GM12878 (cell line): Measurements from ENCODE around the gene GPN2. TPM values are rescaled to one million over a fixed set of nuclear protein-coding genes. Genes with fewer than 3 reads are reported as not detected.

ENCODE experiments used
- CHD4 ChIP-seq: fragments of 200-600 bp; sonication (generic); IDR thresholded peaks from 2 replicates; pipeline ENCODE4 v1.6.1; 2016; ENCODE audit warnings: mild to moderate bottlenecking
- CREM ChIP-seq: IDR thresholded peaks from 2 replicates; pipeline ENCODE4 v1.6.1; 2014; ENCODE audit warnings: antibody characterized with exemption, low read depth
- EP300 ChIP-seq, 2 experiments: fragments of 150-350 bp in 1 of 2; IDR thresholded peaks; 2 replicates each; pipeline ENCODE4 v1.6.1; 2011 to 2012; ENCODE audit warnings: low read depth in 2 of 2, low read length in 2 of 2, borderline replicate concordance in 1 of 2, improper control_type of control experiment in 1 of 2, inconsistent platforms in 1 of 2; ENCODE audit not compliant: control insufficient read depth in 1 of 2
- ETV6 ChIP-seq, 2 experiments: fragments of 450-650 bp in 1 of 2; IDR thresholded peaks in 1 of 2; conservative IDR thresholded peaks in 1 of 2; 2 replicates each; pipeline ENCODE4 v1.6.1; 2014; ENCODE audit warnings: antibody characterized with exemption in 1 of 2, borderline replicate concordance in 1 of 2, low read depth in 1 of 2, mild to moderate bottlenecking in 1 of 2, moderate library complexity in 1 of 2
- EZH2 ChIP-seq: IDR thresholded peaks from 2 replicates; pipeline ENCODE4 v1.6.1; 2012; ENCODE audit warnings: low read depth, mild to moderate bottlenecking, control low read depth, inconsistent platforms, low read length, borderline replicate concordance; ENCODE audit not compliant: control insufficient read depth
- IKZF2 ChIP-seq, 2 experiments: fragments of 450-650 bp; IDR thresholded peaks; 2 replicates each; pipeline ENCODE4 v1.6.1; 2017; ENCODE audit warnings: mild to moderate bottlenecking in 2 of 2, moderate library complexity in 2 of 2
- IRF4 ChIP-seq: IDR thresholded peaks from 2 replicates; pipeline ENCODE4 v1.6.1; 2011; ENCODE audit warnings: low read depth, low read length
- KLF5 ChIP-seq: fragments of 450-650 bp; IDR thresholded peaks from 2 replicates; pipeline ENCODE4 v1.6.1; 2014; ENCODE audit warnings: mild to moderate bottlenecking; ENCODE audit not compliant: partially characterized antibody
- MAX ChIP-seq: IDR thresholded peaks from 2 replicates; pipeline ENCODE4 v1.6.1; 2012; ENCODE audit warnings: low read depth, low read length, improper control_type of control experiment
- MXI1 ChIP-seq: fragments of 150-350 bp; IDR thresholded peaks from 2 replicates; pipeline ENCODE4 v1.6.1; 2011; ENCODE audit warnings: low read depth, mild to moderate bottlenecking, inconsistent platforms, low read length, improper control_type of control experiment
- MYB ChIP-seq: fragments of 150-350 bp; IDR thresholded peaks from 2 replicates; pipeline ENCODE4 v1.6.1; 2014; ENCODE audit warnings: mild to moderate bottlenecking, low read depth, low read length, borderline replicate concordance
- NKRF ChIP-seq: fragments of 450-650 bp; conservative IDR thresholded peaks from 2 replicates; pipeline ENCODE4 v1.6.1; 2017; ENCODE audit warnings: mild to moderate bottlenecking, moderate library complexity
- NR2C1 ChIP-seq: fragments of 450-650 bp; IDR thresholded peaks from 2 replicates; pipeline ENCODE4 v1.6.1; 2017; ENCODE audit warnings: antibody characterized with exemption, mild to moderate bottlenecking, moderate library complexity
- POLR2AphosphoS2 ChIP-seq: IDR thresholded peaks from 2 replicates; pipeline ENCODE4 v1.6.1; 2011; ENCODE audit warnings: low read depth, mild to moderate bottlenecking, low read length, improper control_type of control experiment, moderate library complexity
- POU2F2 ChIP-seq: IDR thresholded peaks from 3 replicates; pipeline ENCODE4 v1.6.1; 2011; ENCODE audit warnings: low read depth, mild to moderate bottlenecking, low read length, borderline replicate concordance
- RB1 ChIP-seq: fragments of 450-650 bp; formaldehyde crosslinking; IDR thresholded peaks from 2 replicates; pipeline ENCODE4 v1.6.1; 2017; ENCODE audit warnings: mild to moderate bottlenecking, borderline replicate concordance
- RELA ChIP-seq: fragments of 450-650 bp; IDR thresholded peaks from 2 replicates; pipeline ENCODE4 v1.8.0; 2014; ENCODE audit warnings: borderline replicate concordance; ENCODE audit not compliant: partially characterized antibody
- SUPT20H ChIP-seq: IDR thresholded peaks from 2 replicates; pipeline ENCODE4 v1.6.1; 2011; ENCODE audit warnings: low read depth, mild to moderate bottlenecking, low read length, moderate library complexity, borderline replicate concordance; ENCODE audit not compliant: control insufficient read depth
- SUZ12 ChIP-seq: fragments of 200-600 bp; sonication (generic); IDR thresholded peaks from one replicate; pipeline ENCODE4 v1.6.1; 2018; ENCODE audit warnings: antibody characterized with exemption, mild to moderate bottlenecking; ENCODE audit not compliant: unreplicated experiment
- TCF7 ChIP-seq: IDR thresholded peaks from 2 replicates; pipeline ENCODE4 v1.6.1; 2014; ENCODE audit warnings: antibody characterized with exemption, borderline replicate concordance
- ZNF217 ChIP-seq: fragments of 450-650 bp; IDR thresholded peaks from 2 replicates; pipeline ENCODE4 v1.6.1; 2017; ENCODE audit warnings: antibody characterized with exemption, mild to moderate bottlenecking
- ZNF384 ChIP-seq: IDR thresholded peaks from 2 replicates; pipeline ENCODE4 v1.6.1; 2012; ENCODE audit warnings: low read depth, mild to moderate bottlenecking, low read length, improper control_type of control experiment, borderline replicate concordance
- ZNF622 ChIP-seq: fragments of 450-650 bp; IDR thresholded peaks from 2 replicates; pipeline ENCODE4 v1.6.1; 2017; ENCODE audit warnings: mild to moderate bottlenecking, inconsistent platforms
- ZZZ3 ChIP-seq: IDR thresholded peaks from 2 replicates; pipeline ENCODE4 v1.6.1; 2011; ENCODE audit warnings: low read depth; ENCODE audit not compliant: control insufficient read depth, insufficient read length
- polyA plus RNA-seq, 11 experiments: library from polyadenylated mRNA; depleted of rRNA in 4 of 11; unstranded in 6 of 11; stranded (reverse) in 5 of 11; fragments of >200 nt; fragmentation: Nextera tagmentation in 4 of 11; fragmentation: Illumina TruSeq in 1 of 11; extraction: Ambion mirVana in 4 of 11; extraction: Trizol in 1 of 11; gene quantifications; 1 replicate in 1 of 11; 2 replicates in 10 of 11; pipeline versions ENCODE4 v1.2.1 to v1.2.3, GENCODE V29; 2011 to 2016; ENCODE audit warnings: inconsistent platforms in 2 of 11, missing spikeins in 2 of 11, low read depth in 1 of 11
- total RNA-seq, 4 experiments: library from RNA; depleted of rRNA in 3 of 4; stranded (reverse); fragments of >200 nt in 3 of 4; fragmentation: Illumina TruSeq in 1 of 4; extraction: Trizol in 1 of 4; gene quantifications; 2 replicates each; pipeline versions ENCODE4 v1.2.1 to v1.2.3, GENCODE V29; 2013 to 2021
- TF ChIP-seq, protein P1 (sequence below): fragments of 450-650 bp; IDR thresholded peaks from 2 replicates; pipeline ENCODE4 v1.6.1; 2017; ENCODE audit warnings: borderline replicate concordance

The GPN2 gene
- total and polyA plus RNA-seq, 10 of the 15 experiments (the other 5 are each of a cell fraction or from before 2014, with no cell fraction given), result 8.3 to 61.4 (median 23.3) TPM

DNA sequence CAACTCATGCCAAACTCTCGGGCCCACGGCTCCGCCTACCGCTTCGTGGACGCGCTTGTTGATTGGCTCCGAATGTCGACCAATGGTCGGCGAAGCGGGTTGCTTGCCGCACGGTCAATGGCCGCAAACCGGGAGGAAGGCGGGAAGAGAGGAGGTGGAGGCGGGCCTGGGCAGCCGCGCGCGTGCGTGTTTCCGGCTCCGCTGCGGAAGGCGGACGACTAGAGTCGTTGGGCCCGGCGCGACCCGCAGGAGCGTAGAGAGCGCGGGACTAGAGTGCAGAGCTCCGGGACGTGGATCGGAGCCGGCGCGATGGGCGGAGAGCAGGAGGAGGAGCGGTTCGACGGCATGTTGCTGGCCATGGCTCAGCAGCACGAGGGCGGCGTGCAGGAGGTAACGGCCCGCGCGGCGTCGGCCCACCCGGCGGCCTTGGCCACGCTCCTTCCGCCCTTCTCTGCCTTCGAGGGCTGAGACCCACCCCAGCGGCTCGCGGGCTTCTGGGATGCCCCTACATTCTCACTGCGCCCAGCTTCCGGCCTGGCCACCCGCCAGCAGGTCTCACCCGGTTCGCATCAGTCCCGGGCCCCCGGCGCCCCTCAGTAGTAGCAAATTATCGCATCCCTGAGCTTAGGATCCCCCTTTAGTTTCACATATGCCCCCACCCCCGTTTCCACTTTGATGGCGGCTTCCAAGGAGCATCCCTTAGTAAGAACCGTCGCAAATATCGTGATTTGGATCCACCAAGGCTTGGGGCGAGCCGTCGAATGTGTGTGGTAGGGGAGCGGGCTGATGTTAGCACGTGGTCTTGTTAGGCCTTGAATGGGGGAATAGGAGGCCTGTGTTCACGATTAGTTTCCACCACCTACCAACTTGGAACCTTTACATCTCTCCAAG lies 31.7 kb upstream of the GPN2 start, which contains the start of gene NUDC (continued):
- TF ChIP-seq MXI1, result peak; percentile 42; the same call in 1 of the 2 replicates
- TF ChIP-seq RB1, result peak; percentile 81; the same call in 1 of the 2 replicates
- TF ChIP-seq CREM, result peak; percentile 90
- no peak for TF ChIP-seq ZNF622
- no peak for TF ChIP-seq ETV6 (conservative IDR thresholded peaks at IDR 0.05 in 1 of 2, IDR thresholded peaks at IDR 0.05 in 1 of 2; ENCODE audit: borderline replicate concordance in 1 of 2, low read depth in 1 of 2)
- TF ChIP-seq NKRF, result peak; percentile 92
- no peak for TF ChIP-seq CHD4
- TF ChIP-seq POLR2AphosphoS2, result peak; percentile 45; the same call in 1 of the 2 replicates
- TF ChIP-seq POU2F2, result 0 out of 3 replicates have a peak, but pooled peaks have one; percentile 21
- no peak for TF ChIP-seq SUPT20H
- 0 out of 2 replicates have a peak, but pooled peaks have one; percentile 20 for TF ChIP-seq IRF4
- TF ChIP-seq MAX, result peak; percentile 60; the same call in 1 of the 2 replicates
- TF ChIP-seq RELA, result no peak
- TF ChIP-seq ZZZ3, result no peak
- TF ChIP-seq IKZF2 (IDR thresholded peaks at IDR 0.05), result no peak
- TF ChIP-seq MYB, result no peak
- TF ChIP-seq, protein P1, sequence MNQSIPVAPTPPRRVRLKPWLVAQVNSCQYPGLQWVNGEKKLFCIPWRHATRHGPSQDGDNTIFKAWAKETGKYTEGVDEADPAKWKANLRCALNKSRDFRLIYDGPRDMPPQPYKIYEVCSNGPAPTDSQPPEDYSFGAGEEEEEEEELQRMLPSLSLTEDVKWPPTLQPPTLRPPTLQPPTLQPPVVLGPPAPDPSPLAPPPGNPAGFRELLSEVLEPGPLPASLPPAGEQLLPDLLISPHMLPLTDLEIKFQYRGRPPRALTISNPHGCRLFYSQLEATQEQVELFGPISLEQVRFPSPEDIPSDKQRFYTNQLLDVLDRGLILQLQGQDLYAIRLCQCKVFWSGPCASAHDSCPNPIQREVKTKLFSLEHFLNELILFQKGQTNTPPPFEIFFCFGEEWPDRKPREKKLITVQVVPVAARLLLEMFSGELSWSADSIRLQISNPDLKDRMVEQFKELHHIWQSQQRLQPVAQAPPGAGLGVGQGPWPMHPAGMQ, result no peak
- TF ChIP-seq SUZ12, result no peak
- no peak for TF ChIP-seq EZH2
- TF ChIP-seq ZNF217, result no peak
- no peak for TF ChIP-seq TCF7
- TF ChIP-seq NR2C1, result no peak
- TF ChIP-seq KLF5, result no peak
- TF ChIP-seq EP300 (IDR thresholded peaks at IDR 0.05; ENCODE audit: borderline replicate concordance in 1 of 2, control insufficient read depth in 1 of 2, low read depth in 2 of 2, low read length in 2 of 2), result no peak
- TF ChIP-seq ZNF384, result no peak
